Epithelial cell of prostate (primary cell): ENCODE data around the gene SIRPB1.
"Not testable (repeated sequence)": the region's sequence is repeated elsewhere in the genome, so short reads cannot be mapped to it uniquely, and the experiment has no call there.

ENCODE experiments used
- DNase-seq: peaks from one replicate; pipeline ENCODE4 v3.0.0-alpha.2; 2011; ENCODE audit warnings: low read depth, low spot score
- H3K27ac ChIP-seq: fragments of 450-650 bp; 2 replicates; pipeline ENCODE4 v1.5.1; 2017; ENCODE audit warnings: mild to moderate bottlenecking

SIRPB1 gene

DNA sequence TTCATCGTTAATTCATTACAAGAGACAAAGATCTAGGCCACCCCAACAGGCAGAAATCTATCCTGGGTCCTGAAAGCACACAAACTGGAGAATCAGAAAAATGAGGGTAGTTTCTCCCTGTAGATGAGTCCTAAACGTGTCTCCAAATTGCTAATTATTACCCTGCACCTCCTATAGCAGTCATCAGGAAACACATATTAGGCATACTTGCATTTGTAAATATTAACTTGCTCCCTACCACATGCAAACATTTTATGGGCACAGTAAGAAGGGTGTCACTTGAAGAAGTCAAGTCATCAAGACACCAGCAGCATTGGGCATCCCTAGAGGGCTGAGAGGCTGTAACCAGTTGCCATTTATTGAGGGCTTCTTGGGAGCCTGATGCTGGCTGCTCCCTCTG lies 17.9 kb upstream of the SIRPB1 start:
- no peak for DNase-seq
- no peak overlapping the region for H3K27ac ChIP-seq

DNA sequence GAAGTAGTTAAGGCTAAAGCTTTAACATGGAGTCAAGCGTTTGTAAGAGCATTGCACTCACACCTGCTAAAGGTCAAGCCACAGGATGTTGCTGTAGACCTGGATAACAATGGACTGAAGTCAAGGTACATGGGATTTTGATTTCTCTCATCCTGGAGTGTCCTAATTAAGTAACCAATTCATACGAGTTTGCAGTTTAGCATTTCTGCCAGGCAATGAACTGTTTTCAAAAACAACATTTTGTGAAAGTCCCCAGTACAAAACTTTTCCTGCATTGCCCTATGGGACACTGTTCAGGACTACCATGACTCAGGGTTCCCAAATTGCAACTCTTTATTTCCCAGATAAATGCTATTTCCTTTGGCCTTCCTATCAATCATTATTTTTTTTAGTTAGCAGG lies 17.4 kb upstream of the SIRPB1 start:
- no peak overlapping the region for H3K27ac ChIP-seq

DNA sequence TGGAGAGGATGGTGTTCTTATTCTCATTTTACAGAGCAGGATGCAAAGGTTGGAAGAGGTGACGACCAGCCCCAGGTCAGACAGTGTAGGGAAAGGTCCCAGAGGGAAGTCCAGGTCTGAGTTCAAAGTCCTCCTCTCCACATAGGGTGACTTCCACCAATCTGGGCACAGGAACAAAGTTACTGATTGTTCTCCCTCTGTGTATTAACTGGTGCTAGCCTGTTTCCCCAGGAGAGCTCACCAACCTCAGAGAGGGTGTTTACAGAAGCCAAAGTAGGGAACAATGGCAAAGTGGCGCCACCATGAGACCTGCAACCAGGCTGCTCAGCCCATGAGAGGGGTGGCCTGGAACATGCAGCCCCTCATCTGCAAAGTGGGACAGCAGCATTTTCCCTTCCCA lies 16.8 kb upstream of the SIRPB1 start:
- H3K27ac ChIP-seq: no peak overlapping the region
- DNase-seq: no peak

More for the DNA sequence above, 17.4 kb upstream of the SIRPB1 start:
- no peak for DNase-seq

DNA sequence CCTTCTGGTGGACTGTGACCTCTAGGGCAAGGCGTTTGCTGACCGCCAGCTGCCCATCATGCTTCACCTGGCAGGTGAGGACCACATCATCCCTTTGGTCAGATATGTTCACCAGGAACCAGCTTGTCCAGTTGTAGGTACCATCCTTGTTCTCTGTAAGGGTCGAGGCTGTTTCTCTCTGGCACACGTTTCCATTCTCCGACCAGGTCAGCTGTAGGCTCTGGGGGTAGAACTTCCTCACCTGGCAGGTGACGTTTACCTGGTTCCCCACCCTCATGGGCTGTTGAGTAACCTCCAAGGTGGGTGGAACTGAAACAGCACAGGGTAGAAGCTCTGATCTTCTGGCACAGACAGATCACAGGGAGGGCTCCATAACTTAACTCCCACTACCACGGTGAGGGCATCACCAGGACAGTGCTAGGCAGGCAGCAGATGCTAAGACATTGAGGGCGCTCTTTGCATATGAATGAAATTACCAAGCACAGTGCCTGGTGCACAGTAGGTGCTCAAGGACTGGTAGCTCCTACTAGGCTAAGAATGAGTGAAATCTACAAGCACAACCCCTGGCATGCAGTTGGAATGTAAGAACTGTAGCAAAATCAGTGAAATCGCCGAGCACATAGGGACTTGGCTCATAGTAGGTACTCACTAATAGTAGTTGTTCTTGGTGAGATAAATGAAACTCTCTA lies 15.6 kb upstream of the SIRPB1 start:
- no peak overlapping the region for H3K27ac ChIP-seq
- DNase-seq: no peak

DNA sequence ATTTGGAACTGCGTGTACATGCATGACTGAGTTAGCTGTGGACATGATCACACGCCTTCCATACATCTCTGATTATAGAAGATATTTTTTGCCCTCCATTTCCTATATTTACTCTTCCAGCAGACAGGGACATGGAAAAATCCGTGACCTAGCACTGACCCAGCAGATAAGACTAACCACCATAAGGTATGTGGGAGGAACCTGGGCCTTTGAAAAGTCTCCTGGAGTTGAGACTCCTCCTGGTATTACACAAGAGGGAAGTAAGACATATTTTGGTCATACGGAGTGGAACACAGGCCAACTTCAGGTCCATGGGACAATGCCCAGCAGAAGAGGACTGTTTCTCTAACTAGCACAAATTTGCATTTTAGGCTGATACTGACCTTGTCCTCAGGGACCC lies 13.7 kb upstream of the SIRPB1 start:
- DNase-seq: no peak
- no peak overlapping the region for H3K27ac ChIP-seq

DNA sequence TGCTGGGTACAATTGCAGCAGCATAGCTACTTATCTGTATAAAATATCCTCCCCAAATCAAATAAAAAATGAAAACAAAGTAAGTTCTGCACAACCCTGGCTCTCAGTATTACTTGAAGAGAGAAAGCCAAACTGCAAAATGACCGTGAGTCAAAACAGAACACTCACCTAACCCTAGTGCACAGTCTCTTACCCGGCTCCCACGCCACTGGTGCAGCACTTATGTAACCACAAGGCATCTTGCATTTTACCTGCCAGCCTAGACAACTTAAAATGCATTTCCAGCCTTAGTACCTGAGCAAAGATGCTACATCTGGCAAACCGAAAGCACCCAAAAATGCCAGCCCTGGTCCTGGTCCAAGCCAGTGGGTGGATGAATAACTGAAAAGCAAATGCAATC lies 12.4 kb upstream of the SIRPB1 start:
- DNase-seq: no peak
- no peak overlapping the region for H3K27ac ChIP-seq

DNA sequence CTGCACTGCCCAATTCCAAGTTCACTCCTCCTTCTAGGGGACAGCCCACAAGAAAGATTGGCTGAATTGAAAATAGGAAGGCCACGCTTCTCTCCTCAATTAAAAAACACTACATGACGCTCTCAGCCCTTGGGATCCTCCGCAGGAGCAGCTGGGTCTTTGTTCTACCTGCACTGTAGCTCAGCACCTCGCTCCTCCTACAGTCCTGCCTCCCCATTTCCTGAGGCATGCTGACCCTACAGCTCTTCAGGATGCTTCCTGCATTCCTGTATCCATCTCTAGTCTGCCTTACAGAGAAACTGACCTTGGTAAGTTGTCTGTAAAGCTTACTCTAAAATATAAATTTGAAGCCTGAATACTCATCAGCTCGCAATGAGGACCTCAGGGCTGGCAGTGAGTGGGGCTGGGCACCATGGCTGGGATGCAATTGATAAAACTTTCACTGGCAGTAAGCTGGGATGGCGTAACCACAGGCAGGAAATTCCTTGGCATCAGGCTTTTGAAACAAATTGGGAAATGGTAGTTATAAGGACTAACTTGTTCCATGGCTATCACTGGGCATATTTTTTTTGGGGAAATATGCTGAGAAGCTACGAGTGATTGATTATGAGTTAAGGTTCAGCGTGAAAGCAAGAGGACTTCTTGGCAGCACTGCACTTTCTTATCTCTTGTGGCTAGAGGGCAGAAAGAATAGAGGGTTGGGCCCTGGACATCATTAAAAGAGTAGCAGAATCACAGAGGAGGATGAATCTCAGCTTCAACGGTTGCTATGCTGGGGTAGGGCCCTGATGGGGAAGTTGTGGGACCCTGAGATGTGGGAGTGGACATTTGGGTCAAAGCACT lies 11.7 kb upstream of the SIRPB1 start:
- no peak for DNase-seq

DNA sequence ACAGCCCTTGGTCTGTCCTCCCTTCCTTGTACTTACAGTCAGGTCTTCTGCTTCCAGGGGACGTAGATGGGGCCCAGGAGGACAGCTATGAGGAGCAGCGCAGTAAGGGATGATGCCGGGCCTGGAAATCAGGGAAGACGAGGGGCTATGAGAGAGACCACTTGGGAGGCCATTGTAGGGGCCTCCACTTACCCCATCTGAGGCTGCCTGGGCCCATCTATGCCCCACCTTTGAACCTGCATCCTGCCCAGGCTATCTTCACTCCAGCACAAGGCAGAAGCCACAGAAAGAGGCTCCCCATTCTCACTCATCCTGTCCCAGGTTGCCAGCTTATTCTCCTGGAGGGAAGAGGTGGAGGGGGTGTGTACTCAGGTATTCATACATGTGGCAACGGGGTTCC lies 10.4 kb upstream of the SIRPB1 start:
- no peak for DNase-seq
- H3K27ac ChIP-seq: no peak overlapping the region

More for the DNA sequence above, 11.7 kb upstream of the SIRPB1 start:
- H3K27ac ChIP-seq: no peak overlapping the region

DNA sequence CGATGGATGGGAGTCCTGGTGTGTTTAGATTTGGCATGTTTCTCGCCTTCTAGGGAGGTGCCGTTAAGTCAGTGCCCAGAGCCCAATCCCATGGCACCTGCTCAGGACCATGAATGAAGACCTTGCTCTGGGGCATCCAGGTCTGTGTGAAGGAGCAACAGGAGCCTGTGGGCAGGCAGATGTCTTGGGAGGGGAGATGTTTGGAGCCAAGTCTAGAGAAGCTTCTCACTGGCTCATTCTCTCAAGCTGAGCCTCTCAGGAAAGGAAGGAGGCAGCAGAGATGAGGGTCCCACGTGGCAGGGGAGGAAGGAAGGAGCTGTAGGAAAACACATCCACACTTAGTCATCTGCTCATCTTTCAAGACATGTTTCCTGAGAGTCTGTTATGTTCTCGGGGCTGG lies 9.5 kb upstream of the SIRPB1 start:
- no peak for DNase-seq
- no peak overlapping the region for H3K27ac ChIP-seq

DNA sequence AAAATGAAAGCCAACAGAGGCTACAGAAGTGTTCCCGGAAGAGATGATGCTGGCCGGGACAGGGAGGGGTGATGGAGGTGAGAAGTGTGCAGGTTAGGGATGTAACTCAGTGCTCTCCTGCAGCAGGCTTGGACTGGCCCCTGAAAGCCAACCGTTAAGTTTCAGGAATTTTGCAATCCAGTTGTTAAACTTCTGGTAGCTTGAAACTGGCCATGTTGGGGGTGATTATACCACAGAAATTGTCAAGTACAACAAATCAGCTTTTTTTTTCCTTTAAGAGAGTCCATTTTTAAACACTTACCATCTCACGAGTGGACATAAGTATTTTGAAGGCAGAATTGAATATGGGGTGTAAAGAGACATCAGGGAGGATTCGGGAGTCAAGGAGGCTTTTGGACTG lies 8.8 kb upstream of the SIRPB1 start:
- no peak for DNase-seq
- H3K27ac ChIP-seq: no peak overlapping the region

DNA sequence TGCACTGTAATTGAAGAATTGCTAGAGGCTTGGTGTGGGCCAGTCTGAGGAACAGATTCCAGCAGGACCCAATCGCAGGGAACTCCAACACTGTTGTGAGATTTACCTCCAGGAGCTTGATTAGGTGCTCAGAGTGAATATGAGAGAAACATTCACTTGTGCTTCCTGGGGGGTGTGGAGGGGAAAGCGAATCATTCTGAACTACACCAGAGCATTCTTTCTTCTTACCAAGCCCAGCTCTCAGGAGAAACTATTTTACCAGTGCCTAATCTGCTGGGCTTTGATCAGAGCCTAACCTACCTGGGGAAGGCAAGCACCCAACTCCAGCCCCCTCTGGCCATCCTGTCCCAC lies 7.4 kb upstream of the SIRPB1 start:
- no peak overlapping the region for H3K27ac ChIP-seq
- no peak for DNase-seq

DNA sequence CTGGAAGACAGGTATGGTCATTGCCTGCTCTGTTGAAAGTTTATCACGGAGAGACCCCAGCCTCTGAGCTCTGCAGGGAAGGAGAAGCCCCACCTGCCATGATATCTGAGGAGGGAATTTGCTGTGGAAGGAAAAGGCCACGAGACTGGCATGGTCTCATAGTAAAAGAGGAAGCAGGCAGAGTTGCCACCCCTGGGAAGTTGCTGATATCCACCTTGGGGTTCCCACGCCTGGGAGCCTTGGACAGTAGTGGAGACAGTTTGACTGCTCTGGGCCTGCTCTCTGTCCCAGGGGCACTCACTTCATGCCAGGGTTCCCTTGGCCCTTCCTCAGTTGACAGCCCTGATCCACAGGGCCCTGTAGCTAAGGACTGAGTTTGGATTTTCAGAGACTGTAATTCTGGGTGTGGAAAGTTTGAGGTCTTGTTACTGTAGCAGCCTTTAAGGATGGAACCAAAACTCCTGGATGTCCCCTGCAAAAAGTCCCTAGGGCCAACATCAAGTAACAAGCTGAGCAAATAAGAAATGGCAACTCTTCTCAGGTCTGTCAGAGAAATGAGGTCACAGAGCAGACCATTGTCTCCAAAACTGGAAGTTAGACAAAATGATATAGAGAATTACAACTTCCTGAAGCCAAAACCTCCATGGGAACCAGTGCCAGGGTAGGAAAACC lies 6.9 kb upstream of the SIRPB1 start:
- no peak overlapping the region for H3K27ac ChIP-seq

DNA sequence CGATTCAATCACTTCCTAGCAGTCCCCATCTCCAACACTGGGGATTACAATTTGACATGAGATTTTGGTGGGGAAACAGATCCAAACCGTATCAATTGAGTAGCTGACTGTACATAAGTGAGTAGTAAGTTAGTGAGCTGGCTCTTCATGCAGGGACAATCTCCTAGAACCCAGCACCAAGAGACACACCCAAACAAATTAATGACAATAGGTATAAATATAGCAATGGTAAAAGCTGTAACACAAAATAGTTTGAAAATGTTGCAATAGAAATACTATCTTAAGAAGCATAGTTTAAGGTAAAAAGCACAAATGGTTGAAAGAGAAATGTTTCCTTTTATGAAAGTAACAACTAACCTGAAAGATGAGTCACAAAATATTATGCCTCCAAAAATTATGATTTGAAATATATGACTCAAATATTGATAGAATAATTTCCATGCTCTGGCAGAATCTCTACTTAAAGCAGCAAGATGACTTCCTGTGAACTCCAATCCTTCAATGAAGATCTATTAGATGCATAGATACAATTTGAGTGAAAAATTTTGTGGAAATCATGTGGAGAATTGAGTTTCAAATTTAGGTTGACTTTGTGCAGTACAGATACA lies 5.4 kb upstream of the SIRPB1 start:
- no peak for DNase-seq
- no peak overlapping the region for H3K27ac ChIP-seq

More for the DNA sequence above, 6.9 kb upstream of the SIRPB1 start:
- no peak for DNase-seq

DNA sequence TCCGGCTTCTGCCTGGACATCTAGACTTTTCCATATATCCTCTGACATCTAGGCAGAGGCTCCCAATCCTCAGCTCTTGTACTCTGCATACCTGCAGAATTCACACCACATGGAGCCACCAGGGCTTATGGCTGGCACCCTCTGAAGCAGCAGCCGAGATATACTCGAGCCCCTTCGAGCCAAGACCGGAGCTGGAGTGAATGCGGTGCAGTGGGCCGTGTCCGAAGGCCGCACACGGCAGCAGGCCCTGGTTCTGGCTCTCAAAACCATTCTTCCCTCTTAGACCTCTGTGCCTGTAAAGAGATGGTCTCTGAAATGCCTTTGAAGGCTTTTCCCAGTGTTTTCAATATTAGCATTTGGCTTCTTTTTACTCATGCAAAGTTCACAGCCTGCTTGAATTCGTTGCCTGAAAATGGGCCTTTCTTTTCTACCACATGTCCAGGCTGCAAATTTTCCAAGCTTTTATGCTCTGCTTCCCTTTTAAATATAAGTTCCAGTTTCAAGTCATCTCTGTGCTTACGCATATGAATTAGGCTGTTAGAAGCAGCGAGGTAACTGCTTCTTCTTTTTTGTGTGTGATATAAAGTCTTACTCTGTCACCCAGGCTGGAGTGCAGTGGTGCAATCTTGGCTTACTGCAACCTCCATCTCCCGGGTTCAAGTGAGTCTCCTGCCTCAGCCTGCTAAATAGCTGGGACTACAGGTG lies 3.8 kb upstream of the SIRPB1 start:
- DNase-seq: no peak
- H3K27ac ChIP-seq: no peak overlapping the region

DNA sequence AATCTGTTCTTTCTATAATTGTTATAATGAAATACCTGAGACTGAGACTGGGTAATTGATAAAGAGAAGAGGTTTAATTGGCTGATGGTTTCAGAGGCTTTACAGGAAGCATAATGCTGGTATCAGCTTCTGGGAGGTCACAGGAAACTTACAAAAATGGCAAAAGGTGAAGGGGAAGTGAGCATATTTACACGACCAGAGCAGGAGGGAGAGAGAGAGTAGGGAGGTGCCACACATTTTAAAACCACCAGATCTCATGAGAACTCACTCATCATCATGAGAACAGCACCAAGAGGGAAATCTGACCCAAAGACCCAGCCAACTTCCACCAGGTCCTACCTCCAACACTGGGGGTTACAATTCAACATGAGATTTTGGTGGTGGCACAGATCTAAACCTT lies 2.6 kb upstream of the SIRPB1 start:
- H3K27ac ChIP-seq: no peak overlapping the region

DNA sequence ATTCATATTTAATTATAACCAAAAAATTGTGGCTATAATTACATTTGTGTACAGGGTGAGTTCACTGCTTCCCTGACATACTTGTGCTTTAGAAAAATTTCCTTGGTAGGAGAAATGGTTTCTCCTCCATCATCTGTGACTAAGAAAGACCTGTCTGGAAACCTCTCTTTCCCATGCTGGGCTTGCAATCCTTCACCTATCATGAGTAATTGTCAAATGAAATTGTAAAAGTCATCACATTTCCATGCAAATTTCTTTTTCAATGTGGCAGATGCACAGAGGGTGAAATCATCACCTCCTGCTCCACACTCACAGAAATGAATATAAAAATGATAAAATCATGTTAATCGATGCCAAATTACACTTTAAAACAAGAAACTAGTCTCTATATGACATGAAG lies 1.5 kb upstream of the SIRPB1 start:
- DNase-seq: no peak
- no peak overlapping the region for H3K27ac ChIP-seq

More for the DNA sequence above, 2.6 kb upstream of the SIRPB1 start:
- DNase-seq: no peak

DNA sequence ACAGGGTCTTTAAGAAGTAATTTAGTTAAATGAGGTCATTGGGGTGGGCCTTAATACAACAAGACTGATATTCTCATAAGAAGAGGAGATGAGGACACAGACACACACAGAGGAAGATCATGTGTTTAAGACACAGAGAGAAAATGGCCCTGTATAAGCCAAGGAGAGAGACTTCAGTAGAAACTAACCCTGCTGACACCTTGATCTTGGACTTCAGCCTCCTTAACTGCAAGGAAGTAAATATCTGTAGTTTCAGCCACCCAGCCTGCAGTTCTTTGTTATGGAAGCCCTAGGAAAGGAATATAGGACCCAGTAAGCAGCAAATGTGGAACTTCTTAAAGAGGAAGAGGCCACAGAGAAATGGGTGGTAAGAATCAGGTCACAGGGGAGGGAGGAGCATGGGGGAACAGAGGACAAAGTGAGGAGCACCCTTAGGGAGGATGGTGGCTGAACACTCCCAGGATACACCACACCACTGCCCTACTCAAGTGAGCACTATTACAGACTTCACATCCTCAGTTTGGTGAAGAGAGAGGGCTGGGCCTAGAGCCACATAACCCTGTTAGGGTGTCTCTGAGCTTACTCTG lies 762 bp downstream of the SIRPB1 start:
- DNase-seq: no peak
- H3K27ac ChIP-seq: no peak overlapping the region

DNA sequence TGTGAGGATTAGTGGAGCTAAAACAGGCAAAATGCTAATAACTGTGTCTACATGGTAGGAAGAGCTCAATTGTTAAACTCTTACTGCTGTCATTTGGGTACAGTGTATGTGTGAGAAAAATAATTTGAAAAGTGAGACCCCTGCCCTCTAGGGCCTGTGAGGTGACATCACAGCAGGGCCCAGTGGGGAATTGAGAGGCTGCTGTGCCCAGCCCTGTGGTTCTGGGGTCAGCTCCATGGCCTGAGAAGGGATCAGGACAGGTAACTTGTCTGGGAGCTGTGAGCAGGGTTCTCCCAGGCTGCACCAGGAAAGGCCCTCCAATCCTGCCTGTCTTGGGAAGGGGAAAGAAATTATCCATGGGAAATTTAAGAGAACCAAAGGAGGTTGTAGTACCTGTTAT lies 1.3 kb downstream of the SIRPB1 start:
- no peak overlapping the region for H3K27ac ChIP-seq
- DNase-seq: no peak

DNA sequence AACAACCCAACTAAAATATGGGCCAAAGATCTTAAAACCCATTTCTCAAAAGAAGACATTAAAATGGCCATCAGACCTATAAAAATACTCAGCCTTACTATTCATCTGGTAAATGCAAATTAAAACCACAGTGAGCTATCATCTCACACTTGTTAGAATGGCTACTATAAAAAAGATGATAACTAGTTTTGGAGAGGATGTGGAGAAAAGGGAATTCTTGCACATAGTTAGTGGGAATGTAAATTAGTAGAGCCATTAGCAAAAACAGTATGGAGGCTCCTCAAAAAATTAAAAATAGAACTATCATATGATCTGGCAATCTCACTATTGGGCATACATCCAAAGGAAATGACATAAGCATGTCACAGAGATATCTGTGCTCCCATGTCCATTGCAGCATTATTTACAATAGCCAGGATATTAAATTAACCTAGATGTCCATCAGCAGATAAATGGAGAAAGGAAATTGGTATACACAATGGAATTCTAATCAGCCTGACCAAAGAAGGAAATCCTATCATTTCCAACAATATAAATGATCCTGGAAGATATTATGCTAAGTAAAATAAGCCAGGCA lies 2.9 kb downstream of the SIRPB1 start:
- DNase-seq: no peak
- no peak overlapping the region for H3K27ac ChIP-seq

DNA sequence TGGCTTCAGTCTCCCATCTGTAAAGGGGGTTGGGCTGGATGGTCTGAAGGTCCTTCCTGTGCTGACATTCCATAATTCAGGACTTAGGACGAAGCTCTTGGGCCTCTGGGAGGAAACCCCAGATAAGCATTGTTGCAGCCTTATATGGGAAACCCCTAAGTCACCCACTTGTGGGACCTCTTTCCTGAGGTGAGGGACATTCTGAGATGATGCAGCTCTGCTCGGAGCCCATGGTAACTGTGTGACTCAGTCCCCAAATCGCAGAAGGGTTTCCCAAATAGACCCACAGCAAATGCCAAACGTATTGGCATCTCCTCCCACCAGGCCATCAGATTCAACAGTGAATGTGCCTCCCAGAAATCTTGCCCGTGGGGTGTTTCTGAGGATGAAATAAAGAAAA lies 9.4 kb downstream of the SIRPB1 start:
- DNase-seq, H3K27ac ChIP-seq: not testable (repeated sequence)
